GM12874 (cell line): Measurements from ENCODE around the gene GAS5.

Experiments used
- CTCF ChIP-seq: IDR thresholded peaks from 2 replicates; pipeline ENCODE4 v1.5.1; 2011; ENCODE audit warnings: low read depth, mild to moderate bottlenecking, control low read depth, low read length, moderate library complexity; ENCODE audit not compliant: insufficient read depth

Gene GAS5

GRCh38 chr1:173886746-173887611 is 19.2 kb upstream of the GAS5 start:
- TF ChIP-seq CTCF = no peak

GRCh38 chr1:173884701-173885100 is 16.9 kb upstream of the GAS5 start:
- no peak for TF ChIP-seq CTCF

GRCh38 chr1:173878251-173878650 is 10.5 kb upstream of the GAS5 start:
- no peak for TF ChIP-seq CTCF

- no peak for TF ChIP-seq CTCF
Measured at GRCh38 chr1:173876732-173877131, 8.9 kb upstream of the GAS5 start.

GRCh38 chr1:173871500-173871899 is 3.7 kb upstream of the GAS5 start:
- TF ChIP-seq CTCF = no peak

- no peak for TF ChIP-seq CTCF
Measured at GRCh38 chr1:173871091-173871490, 3.3 kb upstream of the GAS5 start.

GRCh38 chr1:173870252-173871075 is 2.7 kb upstream of the GAS5 start:
- no peak for TF ChIP-seq CTCF
